H1 (cell line): ENCODE data around the gene ATXN2. TPM values are rescaled to one million over a fixed set of nuclear protein-coding genes. Genes with fewer than 3 reads are reported as not detected.

ENCODE experiments used
- CTCF ChIA-PET: fragments of 300-600 bp; sonication (Branson Sonifier 250); formaldehyde crosslinking; loops from one replicate; lab custom pipeline; 2021; ENCODE audit not compliant: partially characterized antibody; lab: Charles Lee
- POLR2A ChIA-PET: fragments of 300-600 bp; sonication (Branson Sonifier 250); formaldehyde crosslinking; loops from one replicate; lab custom pipeline; 2021; ENCODE audit warnings: inconsistent platforms; ENCODE audit not compliant: partially characterized antibody; lab: Charles Lee
- DNase-seq, 2 experiments: peaks; one replicate each; pipeline versions ENCODE4 v3.0.0 to v3.0.0-alpha.2; 2010 to 2022; ENCODE audit warnings: low spot score in 2 of 2, low read depth in 1 of 2, mixed read lengths in 1 of 2
- FAIRE-seq: peaks from 2 replicates; lab custom pipeline; 2011; peaks lifted over from hg19 to GRCh38; lab: Jason Lieb, UNC
- H2AFZ ChIP-seq: 2 replicates; pipeline ENCODE4 v1.8.1; 2012; ENCODE audit warnings: low read length, inconsistent platforms
- H2AK5ac ChIP-seq: 2 replicates; pipeline ENCODE4 v1.6.1; 2013; ENCODE audit warnings: low read depth, low read length
- H2BK120ac ChIP-seq: replicated peaks from 2 replicates; pipeline ENCODE3; 2013; ENCODE audit warnings: low read depth, low read length, inconsistent platforms
- H2BK12ac ChIP-seq: 2 replicates; pipeline ENCODE4 v1.6.1; 2013; ENCODE audit warnings: low read depth, low read length
- H2BK15ac ChIP-seq: 2 replicates; pipeline ENCODE4 v1.6.1; 2013; ENCODE audit warnings: low read length
- H2BK20ac ChIP-seq: 2 replicates; pipeline ENCODE4 v1.6.1; 2013; ENCODE audit warnings: low read length
- H2BK5ac ChIP-seq: 2 replicates; pipeline ENCODE4 v1.6.1; 2013; ENCODE audit warnings: low read depth, low read length
- H3K14ac ChIP-seq: 2 replicates; pipeline ENCODE4 v1.6.1; 2013; ENCODE audit warnings: inconsistent platforms; ENCODE audit not compliant: insufficient read length
- H3K18ac ChIP-seq: 2 replicates; pipeline ENCODE4 v1.6.1; 2013; ENCODE audit warnings: low read length; ENCODE audit errors: extremely low read depth
- H3K23ac ChIP-seq: 2 replicates; pipeline ENCODE4 v1.6.1; 2013; ENCODE audit warnings: inconsistent platforms; ENCODE audit not compliant: insufficient read length
- H3K23me2 ChIP-seq: 2 replicates; pipeline ENCODE4 v1.6.1; 2013; ENCODE audit warnings: low read depth, low read length
- H3K27ac ChIP-seq: 2 replicates; pipeline ENCODE4 v1.6.1; 2011; ENCODE audit warnings: low read depth, low read length, inconsistent platforms
- H3K27me3 ChIP-seq, 4 experiments: replicated peaks in 1 of 4; 1 replicate in 1 of 4; 2 replicates in 3 of 4; pipeline versions ENCODE4 v1.6.1 to v1.8.1; 2011 to 2013; ENCODE audit warnings: low read length in 3 of 4, mild to moderate bottlenecking in 3 of 4, inconsistent platforms in 2 of 4, mixed read lengths in 2 of 4, moderate library complexity in 1 of 4; ENCODE audit not compliant: control insufficient read depth in 3 of 4, insufficient read depth in 3 of 4; ENCODE audit errors: extremely low read depth in 1 of 4
- H3K36me3 ChIP-seq, 4 experiments: 2 replicates each; pipeline versions ENCODE4 v1.6.1 to v1.8.1; 2011 to 2013; ENCODE audit warnings: mild to moderate bottlenecking in 4 of 4, low read length in 3 of 4, moderate library complexity in 2 of 4, control low read depth in 1 of 4, inconsistent platforms in 1 of 4; ENCODE audit not compliant: insufficient read depth in 4 of 4, control insufficient read depth in 2 of 4
- H3K4ac ChIP-seq: replicated peaks from 2 replicates; pipeline ENCODE3; 2013; ENCODE audit warnings: low read length, low read depth, mixed read lengths, inconsistent platforms; ENCODE audit not compliant: insufficient read length
- H3K4me1 ChIP-seq, 4 experiments: replicated peaks in 1 of 4; 1 replicate in 1 of 4; 2 replicates in 3 of 4; pipeline versions ENCODE4 v1.6.1 to v1.8.1; 2011 to 2013; ENCODE audit warnings: low read length in 3 of 4, inconsistent platforms in 2 of 4, mixed read lengths in 1 of 4; ENCODE audit not compliant: insufficient read depth in 4 of 4, control insufficient read depth in 3 of 4
- H3K4me2 ChIP-seq, 2 experiments: 2 replicates each; pipeline versions ENCODE4 v1.6.1 to v1.8.1; 2011 to 2013; ENCODE audit warnings: low read depth in 2 of 2, low read length in 2 of 2, control low read depth in 1 of 2, inconsistent platforms in 1 of 2, mild to moderate bottlenecking in 1 of 2; ENCODE audit not compliant: insufficient read depth in 1 of 2
- H3K4me3 ChIP-seq, 4 experiments: fragments of 200-600, 300-600 bp in 1 of 4; sonication (generic), shearing (Covaris generic), sonication (Bioruptor Twin) in 1 of 4; 2 replicates each; pipeline versions ENCODE4 v1.5.1 to v1.8.1; 2011 to 2016; ENCODE audit warnings: low read length in 4 of 4, low read depth in 3 of 4, control low read depth in 2 of 4, inconsistent platforms in 2 of 4, mild to moderate bottlenecking in 2 of 4, mixed read lengths in 1 of 4, moderate library complexity in 1 of 4; ENCODE audit not compliant: insufficient read depth in 2 of 4; ENCODE audit errors: extremely low read depth in 1 of 4
- H3K56ac ChIP-seq: replicated peaks from 2 replicates; pipeline ENCODE3; 2013; ENCODE audit warnings: low read depth, mild to moderate bottlenecking, mixed read lengths, low read length, inconsistent platforms; ENCODE audit not compliant: insufficient read length
- H3K79me1 ChIP-seq: 2 replicates; pipeline ENCODE4 v1.6.1; 2013; ENCODE audit warnings: low read depth, low read length, control low read depth
- H3K79me2 ChIP-seq, 2 experiments: 2 replicates each; pipeline versions ENCODE4 v1.6.1 to v1.8.1; 2012 to 2013; ENCODE audit warnings: low read length in 2 of 2, mild to moderate bottlenecking in 2 of 2, inconsistent platforms in 1 of 2; ENCODE audit not compliant: insufficient read depth in 2 of 2, control insufficient read depth in 1 of 2
- H3K9ac ChIP-seq, 4 experiments: replicated peaks in 1 of 4; 1 replicate in 1 of 4; 2 replicates in 3 of 4; pipeline versions ENCODE4 v1.6.1 to v1.8.1; 2011 to 2013; ENCODE audit warnings: low read depth in 3 of 4, low read length in 3 of 4, control low read depth in 2 of 4, mild to moderate bottlenecking in 2 of 4, moderate library complexity in 2 of 4, inconsistent platforms in 1 of 4; ENCODE audit errors: extremely low read depth in 1 of 4
- H3K9me3 ChIP-seq, 2 experiments: 2 replicates each; pipeline versions ENCODE4 v1.6.1 to v1.8.1; 2012 to 2013; ENCODE audit warnings: mild to moderate bottlenecking in 2 of 2, moderate library complexity in 2 of 2, control low read depth in 1 of 2, inconsistent platforms in 1 of 2, low read depth in 1 of 2, low read length in 1 of 2, mixed read lengths in 1 of 2; ENCODE audit not compliant: insufficient read depth in 2 of 2
- H4K20me1 ChIP-seq, 2 experiments: replicated peaks in 1 of 2; 2 replicates each; pipeline versions ENCODE3 to v1.8.1; 2011 to 2013; ENCODE audit warnings: inconsistent platforms in 2 of 2, low read length in 2 of 2, mild to moderate bottlenecking in 1 of 2; ENCODE audit not compliant: insufficient read depth in 2 of 2, control insufficient read depth in 1 of 2
- H4K5ac ChIP-seq: 2 replicates; pipeline ENCODE4 v1.6.1; 2013; ENCODE audit warnings: low read length, low read depth, mixed read lengths, inconsistent platforms; ENCODE audit not compliant: insufficient read length
- H4K8ac ChIP-seq: 2 replicates; pipeline ENCODE4 v1.8.0; 2013; ENCODE audit warnings: mild to moderate bottlenecking, moderate library complexity, low read length, inconsistent platforms; ENCODE audit not compliant: insufficient read depth; ENCODE audit errors: extremely low read depth
- H4K91ac ChIP-seq: replicated peaks from 2 replicates; pipeline ENCODE3; 2013; ENCODE audit warnings: low read length, mixed read lengths, inconsistent platforms; ENCODE audit not compliant: insufficient read length
- EP300 ChIP-seq, 2 experiments: IDR thresholded peaks; 1 replicate in 1 of 2; 2 replicates in 1 of 2; pipeline ENCODE4 v1.6.1; 2011 to 2012; ENCODE audit warnings: low read depth in 2 of 2, low read length in 2 of 2, mild to moderate bottlenecking in 2 of 2, borderline replicate concordance in 1 of 2, inconsistent platforms in 1 of 2, moderate library complexity in 1 of 2
- FOSL1 ChIP-seq: IDR thresholded peaks from 2 replicates; pipeline ENCODE4 v1.6.1; 2011; ENCODE audit warnings: mild to moderate bottlenecking, low read depth, low read length, moderate library complexity; ENCODE audit not compliant: insufficient read depth
- HDAC6 ChIP-seq: IDR thresholded peaks from one replicate; pipeline ENCODE4 v1.7.1; 2012; ENCODE audit warnings: low read depth, mild to moderate bottlenecking, inconsistent platforms, low read length, moderate library complexity
- POLR2A ChIP-seq, 2 experiments: IDR thresholded peaks; 1 replicate in 1 of 2; 2 replicates in 1 of 2; pipeline ENCODE4 v1.6.1; 2011; ENCODE audit warnings: low read depth in 2 of 2, low read length in 2 of 2, mild to moderate bottlenecking in 2 of 2; ENCODE audit errors: control extremely low read depth in 1 of 2
- POLR2AphosphoS5 ChIP-seq: IDR thresholded peaks from 2 replicates; pipeline ENCODE4 v1.6.1; 2011; ENCODE audit warnings: low read depth, low read length
- RBBP5 ChIP-seq: IDR thresholded peaks from 2 replicates; pipeline ENCODE4 v1.7.1; 2012; ENCODE audit warnings: low read depth, mild to moderate bottlenecking, inconsistent platforms, low read length, moderate library complexity, borderline replicate concordance
- WGBS, 2 experiments: shearing (Covaris generic) in 1 of 2; methylation state at CpG; one replicate each; pipeline versions ENCODE4 v1.1.6 to v1.1.7; 2013 to 2015; ENCODE audit warnings: low lambda C conversion rate in 2 of 2, mixed read lengths in 2 of 2, inconsistent platforms in 1 of 2, low coverage in 1 of 2, missing lambda C conversion rate in 1 of 2; ENCODE audit not compliant: insufficient replicate concordance in 2 of 2, insufficient coverage in 1 of 2, insufficient read length in 1 of 2; ENCODE audit errors: extremely low coverage in 1 of 2, missing lambda C conversion rate in 1 of 2; 5-methylcytosine and 5-hydroxymethylcytosine counted together
- polyA plus RNA-seq, 7 experiments: library from polyadenylated mRNA; depleted of rRNA in 3 of 7; stranded (reverse) in 5 of 7; unstranded in 2 of 7; fragments of >200 nt in 5 of 7; fragments of 200-250 nt in 2 of 7; gene quantifications; 1 replicate in 5 of 7; 2 replicates in 1 of 7; 4 replicates in 1 of 7; pipeline versions ENCODE4 v1.2.1 to v1.2.3, GENCODE V29; 2011 to 2013; ENCODE audit warnings: missing spikeins in 2 of 7, mixed read lengths in 2 of 7
- total RNA-seq: library from RNA; stranded (reverse); fragmentation: NEBNext Ultra II Directional; extraction: Animal tissue kit (Norgen Biotek cat#: 25700); gene quantifications from 2 replicates; pipeline ENCODE4 v1.2.1, GENCODE V29; 2021
- TF ChIP-seq, protein P1 (sequence below): IDR thresholded peaks from 2 replicates; pipeline ENCODE4 v1.6.1; 2012; ENCODE audit warnings: inconsistent platforms

The ATXN2 gene
- total and polyA plus RNA-seq, 2 of the 8 experiments (the other 6 are each of a cell fraction or from before 2014, with no cell fraction given) = 46.6 to 80.7 TPM

DNA sequence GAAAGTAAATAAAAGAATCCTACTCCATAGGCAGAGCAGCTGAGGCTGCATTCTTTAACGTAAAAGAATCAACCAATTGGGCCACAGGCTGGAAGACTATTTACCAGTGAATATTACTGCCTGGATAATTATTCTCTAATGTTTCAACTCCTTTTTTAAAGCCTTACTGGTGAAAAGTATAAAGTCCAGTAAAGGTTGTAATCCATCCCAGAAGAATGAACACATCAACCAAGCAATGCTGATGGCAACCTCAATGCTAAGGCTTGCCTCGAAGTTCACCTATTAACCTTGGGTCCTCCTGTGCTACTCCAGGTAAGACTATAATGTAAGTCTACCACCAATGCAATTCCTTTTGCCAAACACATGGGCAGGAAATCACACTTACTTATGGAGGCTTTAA, 77.3 kb downstream of the ATXN2 start:
- H3K4me1 ChIP-seq = no peaks in the 10 kb centered on the region
- H2BK5ac ChIP-seq = no peak overlapping the region
- H3K27me3 ChIP-seq = no peaks in the 10 kb centered on the region
- peaks cover 0 to 2% of the 10 kb centered on the region in 2 experiments for H4K20me1 ChIP-seq
- ChIA-PET CTCF (interaction anchor here (0.6 kb wide), 1 partner anchor 48 kb away, joined by 3 read pairs; no protein-coding TSS in a partner anchor), POLR2A (no interaction called here)
- H3K23me2 ChIP-seq = no peaks in the 10 kb centered on the region
- H3K79me2 ChIP-seq = no peaks in the 10 kb centered on the region
- H2BK12ac ChIP-seq = no peak overlapping the region
- FAIRE-seq (no peak), DNase-seq (no peak)
- H3K23ac ChIP-seq = no peak overlapping the region
- TF ChIP-seq EP300 (IDR thresholded peaks at IDR 0.05; ENCODE audit: borderline replicate concordance in 1 of 2, low read depth in 2 of 2, low read length in 2 of 2) (no peak), HDAC6 (no peak), FOSL1 (no peak), POLR2A (IDR thresholded peaks at IDR 0.05; ENCODE audit: control extremely low read depth in 1 of 2, low read depth in 2 of 2, low read length in 2 of 2) (no peak), POLR2AphosphoS5 (no peak), RBBP5 (no peak)
- TF ChIP-seq, protein P1, sequence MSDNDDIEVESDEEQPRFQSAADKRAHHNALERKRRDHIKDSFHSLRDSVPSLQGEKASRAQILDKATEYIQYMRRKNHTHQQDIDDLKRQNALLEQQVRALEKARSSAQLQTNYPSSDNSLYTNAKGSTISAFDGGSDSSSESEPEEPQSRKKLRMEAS = no peak
- H2BK15ac ChIP-seq = no peak overlapping the region
- H3K4me3 ChIP-seq = no peak overlapping the region
- H3K36me3 ChIP-seq = peaks cover 15 to 72% (median 44%) of the 10 kb centered on the region in 4 experiments
- no peak overlapping the region for H2BK20ac ChIP-seq
- no peak overlapping the region for H3K56ac ChIP-seq
- H2AFZ ChIP-seq = no peak overlapping the region
- no peak overlapping the region for H4K8ac ChIP-seq
- 92% methylated on average over 2 of the region's 2 CpGs; no CpG with 5 or more reads in 1 of the 2 experiments for WGBS, 2 experiments
- H2BK120ac ChIP-seq = no peak overlapping the region
- no peak overlapping the region for H3K18ac ChIP-seq
- no peak overlapping the region for H3K14ac ChIP-seq
- H4K91ac ChIP-seq = no peak overlapping the region
- no peaks in the 10 kb centered on the region; the same call in 1 of the 2 replicates for H3K79me1 ChIP-seq
- no peak overlapping the region for H4K5ac ChIP-seq
- no peaks in the 10 kb centered on the region for H3K9me3 ChIP-seq
- H2AK5ac ChIP-seq = no peak overlapping the region
- no peak overlapping the region for H3K27ac ChIP-seq
- H3K4ac ChIP-seq = no peak overlapping the region
- H3K4me2 ChIP-seq = no peak overlapping the region
- no peak overlapping the region for H3K9ac ChIP-seq
